Measurements from ENCODE around the gene FASTK.

DNA sequence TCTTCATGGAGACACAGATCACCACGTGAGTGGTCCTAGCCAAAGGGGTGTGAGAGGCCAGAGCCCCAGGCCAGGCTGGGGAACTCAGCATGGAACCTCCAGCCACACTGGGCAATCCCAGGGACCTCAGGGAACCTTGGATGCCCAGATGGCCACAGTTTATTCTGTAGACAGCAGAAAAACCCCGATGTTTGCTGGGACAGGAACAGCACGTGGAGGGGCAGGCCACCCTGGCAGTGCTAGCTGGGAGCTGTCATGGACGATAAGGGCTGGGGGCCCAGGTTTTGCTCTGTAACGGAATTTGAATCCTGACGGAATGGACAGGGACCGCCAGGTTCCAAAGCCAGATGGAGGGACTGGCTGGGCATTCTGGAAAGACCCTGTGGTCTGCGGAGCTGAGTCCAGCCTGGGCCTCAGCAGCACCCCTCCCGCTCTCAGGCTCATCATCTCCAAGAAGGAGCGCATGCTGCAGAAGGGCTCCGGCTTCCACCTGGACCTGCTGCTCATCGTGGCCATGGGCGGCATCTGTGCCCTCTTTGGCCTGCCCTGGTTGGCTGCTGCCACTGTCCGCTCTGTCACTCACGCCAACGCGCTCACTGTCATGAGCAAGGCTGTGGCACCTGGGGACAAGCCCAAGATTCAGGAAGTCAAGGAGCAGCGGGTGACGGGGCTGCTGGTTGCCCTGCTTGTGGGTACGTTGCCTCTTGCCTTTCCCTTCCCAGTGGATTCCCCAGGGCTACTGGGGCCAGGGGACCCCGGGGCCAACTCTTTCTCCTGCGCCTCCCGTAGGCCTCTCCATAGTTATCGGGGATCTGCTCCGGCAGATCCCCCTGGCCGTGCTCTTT is 5.6 kb downstream of the FASTK start:
- TF ChIP-seq CTCF (IDR thresholded peaks at IDR 0.05): no peak
- TF ChIP-seq POLR2A (IDR thresholded peaks at IDR 0.05): no peak
- no peak for TF ChIP-seq POLR2AphosphoS5 (IDR thresholded peaks at IDR 0.05)
- TF ChIP-seq EP300 (IDR thresholded peaks at IDR 0.05): no peak
